T-helper 2 cell treated with Interferon-gamma antibody and Interleukin-4, amounts not matched to agents 100 ng/mL and 5 ng/mL, for 36 hours (primary cell): ENCODE data around the gene ADGRA3. TPM values are rescaled to one million over a fixed set of nuclear protein-coding genes. Genes with fewer than 3 reads are reported as not detected.

Experiments used
- intact Hi-C: fragments of 100-400 bp; cut with micrococcal nuclease; formaldehyde crosslinking; loops from one replicate; pipeline ENCODE4 v1.15.1; 2023
- total RNA-seq: library from RNA; stranded (reverse); gene quantifications from 2 replicates; pipeline ENCODE4 v1.2.3, GENCODE V29; 2022

Gene ADGRA3
- total RNA-seq, 1 donor from 2014 or later: 14.0 TPM

GRCh38 chr4:22510750-22511149, 5.1 kb downstream of the ADGRA3 start:
- intact Hi-C loops: no loop called here

- intact Hi-C loops: no loop called here
Observed at GRCh38 chr4:22508376-22508775, 7.5 kb downstream of the ADGRA3 start.

- intact Hi-C loops: no loop called here
Observed at GRCh38 chr4:22504922-22505321, 10.9 kb downstream of the ADGRA3 start.

- intact Hi-C loops: no loop called here
Observed at GRCh38 chr4:22504447-22504846, 11.4 kb downstream of the ADGRA3 start.

GRCh38 chr4:22502895-22503814, 12.7 kb downstream of the ADGRA3 start:
- intact Hi-C loops: no loop called here

GRCh38 chr4:22501715-22502095, 14.2 kb downstream of the ADGRA3 start:
- intact Hi-C loops: no loop called here

- intact Hi-C loops: no loop called here
Observed at GRCh38 chr4:22500831-22501714, 14.8 kb downstream of the ADGRA3 start.

GRCh38 chr4:22500128-22500611, 15.7 kb downstream of the ADGRA3 start:
- intact Hi-C loops: no loop called here

GRCh38 chr4:22498866-22499265, 17.0 kb downstream of the ADGRA3 start:
- intact Hi-C loops: no loop called here

- intact Hi-C loops: no loop called here
Observed at GRCh38 chr4:22496165-22496813, 19.6 kb downstream of the ADGRA3 start.

- intact Hi-C loops: no loop called here
Observed at GRCh38 chr4:22493523-22493922, 22.3 kb downstream of the ADGRA3 start.

- intact Hi-C loops: no loop called here
Observed at GRCh38 chr4:22492987-22493386, 22.9 kb downstream of the ADGRA3 start.

GRCh38 chr4:22491939-22492338, 23.9 kb downstream of the ADGRA3 start:
- intact Hi-C loops: no loop called here

GRCh38 chr4:22490718-22491315, 25.0 kb downstream of the ADGRA3 start:
- intact Hi-C loops: no loop called here

GRCh38 chr4:22488106-22488505, 27.8 kb downstream of the ADGRA3 start:
- intact Hi-C loops: no loop called here

GRCh38 chr4:22487328-22487727, 28.5 kb downstream of the ADGRA3 start:
- intact Hi-C loops: no loop called here

GRCh38 chr4:22486276-22486675, 29.6 kb downstream of the ADGRA3 start:
- intact Hi-C loops: no loop called here

GRCh38 chr4:22485737-22486136, 30.1 kb downstream of the ADGRA3 start:
- intact Hi-C loops: no loop called here

- intact Hi-C loops: loop anchor here (5.0 kb wide), 1 partner anchor 34 kb away; the partner anchor contains the start of gene ADGRA3
Observed at GRCh38 chr4:22483551-22483981, 32.3 kb downstream of the ADGRA3 start.

- intact Hi-C loops: loop anchor here (5.0 kb wide), 1 partner anchor 35 kb away; the partner anchor contains the start of gene ADGRA3
Observed at GRCh38 chr4:22482250-22483127, 33.4 kb downstream of the ADGRA3 start.
